ENCODE results near the gene SNX1.
A peak's percentile ranks its signal among the peaks of the same experiment; 100 is the strongest.
"Not testable (repeated sequence)": the region's sequence is repeated elsewhere in the genome, so short reads cannot be mapped to it uniquely, and the experiment has no call there.

Gene SNX1, protein sequence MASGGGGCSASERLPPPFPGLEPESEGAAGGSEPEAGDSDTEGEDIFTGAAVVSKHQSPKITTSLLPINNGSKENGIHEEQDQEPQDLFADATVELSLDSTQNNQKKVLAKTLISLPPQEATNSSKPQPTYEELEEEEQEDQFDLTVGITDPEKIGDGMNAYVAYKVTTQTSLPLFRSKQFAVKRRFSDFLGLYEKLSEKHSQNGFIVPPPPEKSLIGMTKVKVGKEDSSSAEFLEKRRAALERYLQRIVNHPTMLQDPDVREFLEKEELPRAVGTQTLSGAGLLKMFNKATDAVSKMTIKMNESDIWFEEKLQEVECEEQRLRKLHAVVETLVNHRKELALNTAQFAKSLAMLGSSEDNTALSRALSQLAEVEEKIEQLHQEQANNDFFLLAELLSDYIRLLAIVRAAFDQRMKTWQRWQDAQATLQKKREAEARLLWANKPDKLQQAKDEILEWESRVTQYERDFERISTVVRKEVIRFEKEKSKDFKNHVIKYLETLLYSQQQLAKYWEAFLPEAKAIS

DNA sequence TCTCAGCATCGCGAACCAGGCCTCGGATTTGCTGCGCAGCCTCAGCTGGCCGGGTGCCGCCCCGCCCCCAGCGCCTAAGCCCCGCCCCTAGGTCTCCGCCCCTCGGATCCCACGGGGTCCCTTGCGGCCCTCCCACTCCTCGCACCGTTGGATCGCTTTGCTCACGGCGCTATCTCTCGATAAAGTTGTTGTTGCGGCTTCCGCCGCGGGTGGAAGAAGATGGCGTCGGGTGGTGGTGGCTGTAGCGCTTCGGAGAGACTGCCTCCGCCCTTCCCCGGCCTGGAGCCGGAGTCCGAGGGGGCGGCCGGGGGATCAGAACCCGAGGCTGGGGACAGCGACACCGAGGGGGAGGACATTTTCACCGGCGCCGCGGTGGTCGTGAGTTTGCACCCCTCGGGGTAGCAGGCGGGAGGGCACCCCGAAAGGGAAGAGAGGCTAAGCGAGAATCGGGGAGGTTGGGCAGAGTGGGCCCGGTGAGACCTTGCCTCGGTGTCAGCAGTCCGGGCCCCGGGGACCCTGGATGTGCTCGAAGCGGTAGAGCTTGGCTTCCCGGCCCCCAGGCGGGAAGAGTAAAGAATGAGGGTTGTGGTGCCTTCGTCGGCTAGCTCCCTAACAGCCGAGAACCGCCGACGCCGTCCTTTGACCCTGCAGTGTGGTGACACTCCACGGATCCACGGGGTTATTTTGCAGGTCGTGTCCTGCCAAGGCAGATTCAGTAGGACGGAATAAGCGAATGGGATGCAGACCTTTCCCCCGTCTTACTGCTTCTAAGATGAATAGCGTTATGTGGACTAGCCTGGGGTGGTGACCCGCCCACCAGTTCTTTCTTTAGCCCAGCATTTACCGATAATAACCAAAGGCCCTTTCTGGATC lies at the start of gene SNX1:
Gene SNX1, plus strand, starts transcription at position 188 of the 873 bp plus-strand sequence. Its CDS starts 32 bp downstream, at position 220.
- peak; percentile 95 for DNase-seq (ENCODE audit: low read depth)

DNA sequence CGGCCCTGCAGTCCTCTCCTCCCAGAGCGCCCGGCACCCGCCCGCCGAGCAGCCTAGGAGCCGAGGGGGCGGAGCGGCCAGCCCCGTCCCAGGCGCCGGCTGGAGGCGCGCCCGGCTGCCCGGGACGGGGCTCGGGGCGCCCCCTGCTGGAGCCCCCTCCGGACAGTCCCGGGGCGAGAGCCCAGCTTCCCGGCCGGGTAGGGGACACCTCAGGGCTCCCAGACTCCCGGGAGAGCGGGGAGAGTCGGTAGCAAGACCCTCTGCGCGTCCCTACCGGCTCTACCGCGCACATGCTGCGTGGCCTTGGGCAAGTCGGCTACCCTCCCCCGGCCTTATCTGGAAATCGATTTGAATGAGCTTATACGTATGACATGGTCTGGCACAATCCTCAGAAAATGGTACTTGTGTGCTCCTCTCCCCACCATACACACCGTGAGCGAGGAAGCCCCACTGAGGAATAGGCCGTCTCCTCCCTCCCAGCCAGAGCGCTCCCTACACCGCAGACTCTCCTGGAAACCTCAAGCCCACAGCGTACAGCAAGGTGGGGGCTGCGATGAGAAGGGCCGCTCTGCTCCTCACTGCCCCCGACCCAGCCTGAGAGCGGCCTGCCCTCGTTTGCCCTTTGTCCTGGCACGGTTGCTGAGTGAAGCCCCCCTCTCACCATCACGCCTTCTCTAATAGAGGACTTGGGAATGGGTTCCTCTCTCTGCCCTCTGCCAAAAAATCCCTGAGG lies 49.2 kb upstream of the SNX1 start, which contains the start of gene DAPK2:
Gene DAPK2, minus strand, starts transcription at position 65 of the 733 bp plus-strand sequence. CDS start 6,224 bp downstream, outside the sequence.
- DNase-seq (ENCODE audit: low read depth), result peak; percentile 69

DNA sequence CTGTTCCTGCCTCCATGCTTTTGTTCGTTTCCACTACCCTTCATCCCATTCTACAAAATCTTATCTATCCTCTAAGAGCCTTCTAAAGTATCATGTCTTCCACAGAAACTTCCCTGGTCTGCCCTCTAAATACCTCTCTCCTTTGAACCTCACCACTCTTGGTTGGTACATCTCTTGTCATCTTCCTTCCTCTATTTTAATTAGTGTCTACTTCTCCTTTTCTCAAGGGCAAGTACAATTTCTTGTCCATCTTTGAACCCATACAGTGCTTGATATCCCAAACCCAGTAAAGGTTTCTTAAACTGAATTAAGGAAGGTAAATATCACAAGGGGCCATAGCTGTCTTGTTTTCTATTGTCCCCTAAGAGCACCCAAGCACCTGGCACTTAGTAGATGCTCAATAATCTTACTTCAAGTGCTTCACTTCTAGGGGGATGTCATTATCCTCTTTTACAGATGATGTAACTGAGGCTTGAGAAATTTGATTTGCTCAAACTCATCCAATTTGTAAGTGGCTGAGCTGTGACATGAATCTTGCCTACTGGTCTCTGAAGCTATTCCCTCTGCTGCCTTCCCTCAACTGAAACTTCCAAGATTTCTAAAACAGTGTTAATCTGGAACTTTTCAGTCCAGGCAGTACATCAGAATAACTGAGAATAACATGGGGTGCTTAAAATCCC lies 46.9 kb upstream of the SNX1 start:
- DNase-seq (ENCODE audit: low read depth), result no peak

DNA sequence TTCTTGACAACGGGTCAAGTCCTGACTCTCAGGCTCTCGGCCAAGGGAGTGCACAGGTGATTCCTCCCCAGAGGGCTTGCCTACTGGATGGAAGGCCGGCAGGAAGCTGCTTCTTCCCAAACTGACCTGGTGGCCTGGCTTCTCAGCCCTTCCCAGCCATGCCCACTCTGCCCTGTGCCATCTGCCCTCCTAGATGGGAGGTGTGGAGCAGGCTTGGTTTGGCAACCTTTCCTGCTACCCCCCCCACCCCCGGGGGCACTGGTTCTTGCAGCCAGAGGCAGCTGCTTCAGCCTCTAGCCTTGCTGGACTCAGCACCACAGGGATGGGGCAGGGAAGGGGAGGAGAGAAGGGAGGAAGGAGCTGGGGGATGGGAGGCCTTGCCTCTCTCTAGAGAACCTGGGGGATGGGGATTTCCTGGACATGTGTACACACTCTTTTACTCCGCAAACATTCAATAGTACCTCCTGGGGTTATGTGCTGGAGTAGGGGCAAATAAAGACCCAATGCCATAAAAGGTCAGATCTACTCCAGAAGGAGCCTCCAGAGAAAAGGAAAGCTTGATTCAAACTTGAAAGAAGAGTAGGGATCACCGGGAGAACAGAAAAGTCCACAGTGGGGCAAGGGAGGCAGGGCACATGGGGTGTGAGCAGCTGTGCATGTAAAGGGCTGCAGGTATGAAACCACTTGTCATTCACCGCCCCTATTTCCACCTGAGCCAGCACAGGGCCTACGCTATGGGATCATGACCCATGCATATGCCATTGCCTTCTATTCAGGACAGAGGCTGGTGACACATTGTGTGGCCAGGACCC lies 45.3 kb upstream of the SNX1 start:
- DNase-seq (ENCODE audit: low read depth), result no peak

DNA sequence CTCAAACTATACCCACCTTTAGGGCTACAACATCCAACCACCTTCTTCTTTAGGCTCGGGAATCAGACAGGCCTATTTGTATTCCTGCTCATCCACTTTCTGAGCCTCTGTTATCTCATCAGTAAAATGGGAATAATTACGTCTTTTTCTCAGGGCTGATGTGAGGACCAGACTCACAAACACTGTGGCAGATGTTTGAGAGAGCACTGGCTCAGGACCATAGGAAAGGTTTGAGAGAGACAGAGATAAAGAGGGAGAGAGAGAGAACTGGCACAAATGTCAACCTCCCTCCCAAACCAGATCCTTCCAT lies 44.7 kb upstream of the SNX1 start:
- no peak for DNase-seq (ENCODE audit: low read depth)

DNA sequence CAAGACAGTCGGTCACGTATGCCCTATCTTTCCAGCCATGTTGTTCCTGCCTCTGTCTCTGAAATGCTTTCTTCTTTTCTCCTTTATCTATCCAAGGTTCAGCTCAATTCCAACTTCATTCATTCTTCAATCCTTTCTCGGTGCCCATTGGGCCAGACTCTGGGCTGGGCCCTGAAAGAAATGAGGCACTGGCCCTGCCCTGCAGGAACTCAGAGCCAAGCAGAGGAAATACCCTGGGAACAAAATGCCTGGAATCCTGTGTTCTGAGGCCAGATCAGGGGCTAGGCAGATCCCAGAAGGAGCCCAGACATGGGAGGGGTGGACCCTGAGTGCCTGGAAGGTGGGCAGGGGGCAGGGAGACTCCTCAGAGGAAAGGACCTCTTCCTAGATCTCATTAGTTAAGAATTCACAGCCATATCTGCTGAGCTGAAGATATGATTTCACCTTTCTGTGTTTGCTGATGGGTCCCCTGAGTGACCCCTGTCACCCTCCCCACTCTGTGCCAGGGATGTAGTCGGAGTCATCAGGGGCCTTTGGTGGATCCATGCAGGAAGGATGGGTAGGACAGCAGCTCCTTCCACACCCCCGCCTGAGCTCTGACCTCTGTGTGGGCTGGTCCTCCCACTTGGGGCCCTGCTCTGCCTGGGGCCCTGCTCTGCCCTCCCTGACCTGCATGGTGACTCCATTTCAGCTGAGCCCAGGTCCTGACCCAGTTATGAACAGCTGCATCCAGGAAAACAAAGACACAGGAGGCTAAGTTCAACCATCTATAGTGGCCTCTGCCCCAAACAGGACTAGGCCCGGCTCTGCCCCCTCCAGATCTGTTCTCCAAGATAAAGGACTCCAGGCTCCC lies 44.1 kb upstream of the SNX1 start:
- DNase-seq (ENCODE audit: low read depth), result no peak

DNA sequence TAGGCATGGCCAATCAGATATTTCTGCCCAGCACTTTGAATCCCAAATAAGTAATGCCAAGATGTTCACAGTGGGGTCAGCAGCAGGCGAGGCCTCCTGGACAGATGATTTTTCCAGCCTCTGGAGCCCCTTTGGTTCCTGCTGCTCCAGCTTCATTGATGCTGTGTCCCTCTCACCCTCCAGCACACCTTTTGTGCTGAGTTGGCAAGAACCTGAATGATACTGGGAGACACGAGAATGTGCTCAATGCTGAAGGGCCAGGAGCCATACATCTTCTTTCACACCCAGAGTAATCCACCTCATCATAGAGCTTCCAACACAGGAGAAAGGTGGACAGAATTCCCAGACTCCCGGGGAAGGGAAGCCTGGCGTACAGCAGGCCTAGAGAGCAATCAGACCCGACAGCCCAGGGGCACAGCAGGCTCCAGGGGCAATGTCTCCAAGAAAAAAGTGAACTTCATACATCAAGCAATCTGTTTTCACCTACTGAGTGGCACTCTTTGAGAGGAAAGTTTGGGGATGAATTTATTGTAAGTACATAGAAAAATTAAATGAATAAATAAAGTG lies 42.8 kb upstream of the SNX1 start:
- DNase-seq (ENCODE audit: low read depth), result no peak

DNA sequence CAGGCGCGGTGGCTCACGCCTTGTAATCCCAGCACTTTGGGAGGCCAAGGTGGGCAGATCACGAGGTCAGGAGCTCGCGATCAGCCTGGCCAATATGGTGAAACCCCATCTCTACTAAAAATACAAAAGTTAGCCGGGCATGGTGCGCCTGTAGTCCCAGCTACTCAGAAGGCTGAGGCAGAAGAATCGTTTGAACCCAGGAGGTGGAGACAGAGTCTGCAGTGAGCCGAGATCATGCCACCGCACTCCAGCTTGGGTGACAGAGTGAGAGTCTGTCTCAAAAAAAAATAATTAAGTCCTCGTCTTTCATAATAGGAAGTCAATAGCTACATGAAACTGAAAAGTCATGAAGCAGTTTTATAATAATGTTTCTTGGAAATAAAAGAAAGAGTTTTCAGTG lies 42.1 kb upstream of the SNX1 start:
- not testable (repeated sequence) for DNase-seq (ENCODE audit: low read depth)

DNA sequence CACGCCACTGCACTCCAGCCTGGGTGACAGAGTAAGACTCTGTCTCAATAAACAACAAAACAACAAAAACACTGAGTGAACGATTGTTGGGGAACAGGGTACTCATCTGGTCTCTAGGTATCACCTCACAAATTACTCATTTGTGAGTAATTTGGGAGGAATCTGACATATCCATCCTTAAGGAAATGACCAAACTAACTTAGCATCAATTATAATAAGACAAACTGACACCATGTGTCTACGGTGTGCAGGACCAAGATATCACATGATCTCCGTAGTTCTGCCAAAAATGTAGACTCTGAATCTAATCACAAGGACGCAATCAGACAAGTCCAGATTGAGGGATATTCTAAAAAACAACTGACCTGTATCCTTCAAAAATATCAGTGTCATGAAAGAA lies 37.5 kb upstream of the SNX1 start:
- peak; percentile 67 for DNase-seq (ENCODE audit: low read depth)

DNA sequence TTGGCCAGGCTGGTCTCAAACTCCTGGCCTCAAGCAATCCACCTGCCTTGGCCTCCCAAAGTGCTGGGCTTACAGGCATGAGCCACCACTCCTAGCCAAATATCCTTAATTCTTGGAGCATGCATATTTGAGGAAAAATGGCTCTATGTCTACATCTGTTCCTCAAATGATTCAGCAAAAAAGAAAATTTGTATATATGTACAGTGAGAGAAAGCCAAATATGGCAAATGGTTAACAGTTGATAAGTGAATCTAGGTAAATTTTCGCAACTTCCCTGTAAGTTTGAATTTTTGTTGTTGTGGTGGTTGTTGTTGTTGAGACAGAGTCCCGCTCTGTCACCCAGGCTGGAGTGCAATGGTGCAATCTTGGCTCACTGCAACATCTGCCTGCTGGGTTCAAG lies 36.7 kb upstream of the SNX1 start:
- DNase-seq (ENCODE audit: low read depth), result not testable (repeated sequence)

DNA sequence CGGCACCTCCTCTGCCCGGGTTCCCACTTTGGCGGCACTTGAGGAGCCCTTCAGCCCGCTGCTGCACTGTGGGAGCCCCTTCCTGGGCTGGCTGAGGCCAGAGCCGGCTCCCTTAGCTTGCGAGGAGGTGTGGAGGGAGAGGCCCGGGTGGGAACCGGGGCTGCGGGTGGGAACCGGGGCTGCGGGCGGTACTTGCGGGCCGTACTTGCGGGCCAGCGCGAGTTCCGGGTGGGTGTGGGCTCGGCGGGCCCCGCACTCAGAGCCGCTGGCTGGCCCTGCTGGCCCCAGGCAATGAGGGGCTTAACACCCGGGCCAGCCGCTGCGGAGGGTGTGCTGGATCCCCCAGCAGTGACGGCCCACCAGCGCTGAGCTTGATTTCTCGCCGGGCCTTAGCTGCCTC lies 35.1 kb upstream of the SNX1 start:
- DNase-seq (ENCODE audit: low read depth), result no peak

DNA sequence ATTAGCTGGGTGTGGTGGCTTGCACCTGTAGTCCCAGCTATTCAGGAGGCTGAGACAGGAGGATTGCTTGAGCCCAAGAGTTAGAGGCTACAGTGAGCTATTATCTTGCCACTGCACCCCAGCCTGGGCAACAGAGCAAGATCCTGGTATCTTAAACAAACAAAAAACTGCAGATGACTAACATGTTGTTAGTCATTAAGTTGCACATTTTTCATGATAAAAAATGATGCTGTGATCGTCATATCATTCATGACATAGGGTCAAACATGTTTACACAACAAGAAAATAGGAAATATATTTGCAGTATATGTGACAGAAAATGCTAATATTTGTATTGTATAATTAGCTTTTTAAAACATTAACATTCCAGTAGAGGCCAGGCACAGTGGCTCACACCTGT lies 29.3 kb upstream of the SNX1 start:
- DNase-seq (ENCODE audit: low read depth), result peak; percentile 49

DNA sequence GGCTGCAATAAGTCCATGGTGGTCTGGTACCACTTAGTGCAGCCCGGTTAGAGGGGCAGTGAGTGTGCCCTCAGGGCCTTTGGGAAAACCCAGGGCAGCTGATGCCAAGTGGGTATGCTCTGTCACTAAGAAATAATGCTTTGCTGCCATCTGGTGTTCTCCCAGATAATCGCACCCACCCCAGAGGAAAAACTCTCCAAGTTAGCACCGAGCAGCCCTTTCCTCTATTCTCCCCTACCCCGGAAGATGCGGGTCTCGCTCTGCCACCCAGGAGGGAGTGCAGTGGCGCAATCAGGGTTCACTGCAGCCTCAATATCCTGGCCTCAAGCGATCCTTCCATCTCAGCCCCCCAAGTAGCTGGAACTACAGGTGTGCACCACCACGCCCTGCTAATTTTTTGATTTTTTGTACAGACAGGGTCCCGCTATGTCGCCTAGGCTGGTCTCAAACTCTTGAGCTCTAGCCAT lies 28.2 kb upstream of the SNX1 start:
- DNase-seq (ENCODE audit: low read depth), result peak; percentile 71

DNA sequence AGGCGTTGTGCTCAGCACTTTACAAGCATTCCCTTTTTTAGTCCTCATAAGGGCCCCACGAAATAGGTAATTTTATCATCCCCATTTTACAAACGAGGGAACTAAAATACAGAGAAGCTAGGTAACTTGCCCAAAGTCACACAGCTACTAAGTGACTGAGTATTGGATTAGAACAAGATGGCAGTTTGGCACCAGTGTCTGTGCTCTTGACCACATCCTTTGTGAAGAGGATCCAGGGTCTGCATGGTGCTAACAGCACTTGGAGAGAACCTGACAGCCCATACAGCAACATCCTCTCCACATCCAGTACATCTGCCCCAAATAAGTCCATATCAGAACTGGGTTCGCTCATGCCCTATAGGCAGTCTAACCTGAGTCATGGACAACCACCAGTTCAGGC lies 27.6 kb upstream of the SNX1 start:
- DNase-seq (ENCODE audit: low read depth), result no peak

DNA sequence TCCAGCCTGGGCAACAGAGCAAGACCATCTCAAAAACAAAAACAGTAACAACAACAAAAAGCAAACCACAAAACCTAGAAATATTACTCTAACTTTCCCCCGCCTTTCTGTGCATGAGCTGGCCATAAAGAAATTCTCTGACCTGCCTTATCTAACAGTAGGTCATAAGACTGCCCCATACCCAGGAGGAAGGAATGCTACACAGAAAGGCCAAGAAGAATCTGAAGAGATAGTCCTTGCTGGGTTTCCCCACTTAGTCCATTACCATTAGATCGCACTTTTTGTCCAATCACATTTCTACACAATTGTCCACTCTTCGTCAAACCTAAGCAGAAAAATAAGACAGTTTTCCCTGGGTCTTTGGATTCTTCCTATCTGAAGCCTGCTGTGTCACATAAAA lies 25.7 kb upstream of the SNX1 start:
- no peak for DNase-seq (ENCODE audit: low read depth)

DNA sequence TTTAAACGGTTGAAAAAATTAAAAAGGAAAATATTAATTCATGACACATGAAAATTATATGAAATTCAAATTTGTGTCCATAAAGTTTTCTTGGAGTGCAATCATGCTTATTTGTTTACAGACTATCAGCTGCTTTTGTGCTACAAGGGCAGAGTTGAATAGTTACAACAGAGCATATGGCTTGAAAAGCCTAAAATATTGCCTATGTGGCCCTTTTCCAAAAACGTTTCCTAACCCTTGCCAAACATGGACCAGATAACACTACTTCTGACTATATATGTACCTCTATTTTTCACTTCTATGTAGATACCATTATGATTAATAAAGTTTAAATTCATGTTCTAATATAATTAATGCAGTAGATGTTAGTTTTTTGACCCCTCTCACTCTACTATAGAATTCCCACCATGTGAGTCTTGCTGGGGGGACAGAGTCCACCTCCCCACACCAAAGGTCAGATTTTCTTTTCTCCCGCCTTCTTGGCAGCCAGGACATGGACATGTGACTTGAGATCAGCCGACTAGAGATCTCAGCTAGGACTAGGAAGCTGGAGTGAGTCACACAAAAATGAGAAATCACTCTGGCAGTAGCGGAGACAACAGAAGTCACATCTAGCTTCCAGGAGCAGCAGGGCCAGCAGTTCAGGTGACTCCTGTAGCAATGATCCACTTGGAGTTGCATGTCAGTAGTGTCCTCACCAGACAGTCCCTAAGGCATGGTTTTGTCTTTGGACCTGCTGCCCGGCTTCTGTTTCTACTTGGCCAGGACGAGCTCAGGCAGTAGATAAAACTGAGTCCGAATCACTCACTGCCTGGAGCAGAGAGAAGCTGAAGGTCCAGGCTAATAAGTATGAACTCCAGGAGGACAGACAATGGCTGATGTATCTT lies 24.6 kb upstream of the SNX1 start:
- peak; percentile 89 for DNase-seq (ENCODE audit: low read depth)

DNA sequence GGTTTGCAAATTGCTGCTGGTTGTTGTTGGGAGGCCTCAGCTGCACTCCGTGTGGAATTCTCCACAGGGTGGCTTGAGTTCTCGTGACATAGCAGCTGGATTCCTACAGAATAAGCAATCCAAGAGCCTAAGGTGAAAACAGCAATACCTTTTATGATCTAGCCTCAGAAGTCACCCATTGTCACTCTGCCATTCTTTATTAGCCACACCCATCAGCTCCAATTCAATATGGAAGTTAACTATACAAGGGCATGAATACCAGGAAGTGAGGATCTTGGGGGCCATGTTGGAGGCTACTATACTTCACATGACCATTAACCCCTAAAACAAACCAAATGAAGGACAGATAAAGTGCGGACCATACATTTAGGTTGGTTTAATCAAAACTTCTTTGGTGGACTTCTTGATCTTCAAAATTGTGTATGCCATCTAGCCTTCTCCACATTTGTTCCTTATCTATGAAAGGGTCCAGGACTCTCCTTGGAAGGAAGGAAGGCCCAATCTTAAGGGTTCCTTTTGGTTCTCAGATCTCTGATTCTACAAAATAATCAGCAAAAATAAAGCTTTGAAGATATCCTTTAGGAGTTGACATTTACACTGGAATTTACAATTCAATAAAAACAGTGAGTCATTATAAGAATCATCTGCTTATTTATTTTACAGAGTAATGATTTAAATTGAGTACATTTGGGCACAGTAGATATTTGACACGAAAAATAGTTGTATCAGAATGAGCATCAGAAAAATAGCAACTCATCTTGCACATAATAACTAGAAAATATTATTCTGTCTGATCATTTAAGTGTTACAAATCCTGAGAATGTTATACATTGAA lies 23.6 kb upstream of the SNX1 start:
- DNase-seq (ENCODE audit: low read depth), result peak; percentile 32

Measured in ELR (cell line).